ENCODE measurements around the gene TP53. TPM values are rescaled to one million over a fixed set of nuclear protein-coding genes. Genes with fewer than 3 reads are reported as not detected.

The TP53 gene
- total and polyA plus RNA-seq, 2 donors (not counting 1 experiment from before 2014, with no cell fraction given), result 23.0 to 35.5 TPM

DNA sequence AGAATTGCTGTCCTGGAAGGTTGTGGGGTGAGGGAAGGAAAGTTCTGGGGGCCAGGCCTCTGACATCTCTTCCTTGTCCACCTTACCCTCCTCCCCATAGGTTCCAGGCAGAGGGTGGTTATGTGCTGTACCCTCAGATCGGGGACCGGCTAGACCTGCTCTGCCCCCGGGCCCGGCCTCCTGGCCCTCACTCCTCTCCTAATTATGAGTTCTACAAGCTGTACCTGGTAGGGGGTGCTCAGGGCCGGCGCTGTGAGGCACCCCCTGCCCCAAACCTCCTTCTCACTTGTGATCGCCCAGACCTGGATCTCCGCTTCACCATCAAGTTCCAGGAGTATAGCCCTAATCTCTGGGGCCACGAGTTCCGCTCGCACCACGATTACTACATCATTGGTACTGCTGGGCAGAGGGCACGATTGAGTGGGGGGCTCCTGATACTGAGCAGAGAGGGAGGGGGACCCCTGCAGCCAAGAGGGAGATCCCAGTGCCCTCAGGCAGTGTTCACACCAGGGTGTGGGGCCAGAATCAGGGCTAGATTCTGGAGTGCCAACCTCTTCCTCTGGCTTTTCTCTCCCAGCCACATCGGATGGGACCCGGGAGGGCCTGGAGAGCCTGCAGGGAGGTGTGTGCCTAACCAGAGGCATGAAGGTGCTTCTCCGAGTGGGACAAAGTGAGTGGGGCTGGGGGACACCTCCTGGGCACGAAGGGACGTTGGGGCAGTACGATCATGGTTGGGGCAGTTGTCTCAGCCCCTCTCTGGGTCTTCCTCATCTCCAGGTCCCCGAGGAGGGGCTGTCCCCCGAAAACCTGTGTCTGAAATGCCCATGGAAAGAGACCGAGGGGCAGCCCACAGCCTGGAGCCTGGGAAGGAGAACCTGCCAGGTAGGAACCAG is 20.8 kb upstream of the TP53 start:
- peaks cover 4% of the 10 kb centered on the region for H3K4me1 ChIP-seq (ENCODE audit: control insufficient read depth, extremely low read depth, insufficient read depth, low read length)
- H3K9me3 ChIP-seq (ENCODE audit: control insufficient read depth, insufficient read depth, low read depth, low read length), result no peaks in the 10 kb centered on the region
- H3K9ac ChIP-seq (ENCODE audit: insufficient read depth, low read length), result no peak overlapping the region
- DNase-seq (ENCODE audit: low read depth in 2 of 2), result no peak
- H2AFZ ChIP-seq (ENCODE audit: low read length), result no peak overlapping the region
- H3K27ac ChIP-seq (ENCODE audit: insufficient read depth, low read length), result no peak overlapping the region
- TF ChIP-seq, protein P1, sequence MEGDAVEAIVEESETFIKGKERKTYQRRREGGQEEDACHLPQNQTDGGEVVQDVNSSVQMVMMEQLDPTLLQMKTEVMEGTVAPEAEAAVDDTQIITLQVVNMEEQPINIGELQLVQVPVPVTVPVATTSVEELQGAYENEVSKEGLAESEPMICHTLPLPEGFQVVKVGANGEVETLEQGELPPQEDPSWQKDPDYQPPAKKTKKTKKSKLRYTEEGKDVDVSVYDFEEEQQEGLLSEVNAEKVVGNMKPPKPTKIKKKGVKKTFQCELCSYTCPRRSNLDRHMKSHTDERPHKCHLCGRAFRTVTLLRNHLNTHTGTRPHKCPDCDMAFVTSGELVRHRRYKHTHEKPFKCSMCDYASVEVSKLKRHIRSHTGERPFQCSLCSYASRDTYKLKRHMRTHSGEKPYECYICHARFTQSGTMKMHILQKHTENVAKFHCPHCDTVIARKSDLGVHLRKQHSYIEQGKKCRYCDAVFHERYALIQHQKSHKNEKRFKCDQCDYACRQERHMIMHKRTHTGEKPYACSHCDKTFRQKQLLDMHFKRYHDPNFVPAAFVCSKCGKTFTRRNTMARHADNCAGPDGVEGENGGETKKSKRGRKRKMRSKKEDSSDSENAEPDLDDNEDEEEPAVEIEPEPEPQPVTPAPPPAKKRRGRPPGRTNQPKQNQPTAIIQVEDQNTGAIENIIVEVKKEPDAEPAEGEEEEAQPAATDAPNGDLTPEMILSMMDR (conservative IDR thresholded peaks at IDR 0.05 in 1 of 2, IDR thresholded peaks at IDR 0.05 in 1 of 2; ENCODE audit: low read depth in 1 of 2, low read length in 2 of 2), result no peak
- TF ChIP-seq EZH2 (IDR thresholded peaks at IDR 0.05; ENCODE audit: low read length, missing control alignments), result no peak
- H3K27me3 ChIP-seq (ENCODE audit: control insufficient read depth, insufficient read depth, low read length), result peaks cover 38% of the 10 kb centered on the region
- H3K4me3 ChIP-seq (replicated peaks in 1 of 4; ENCODE audit: control extremely low read depth in 1 of 4, insufficient read depth in 1 of 4, low read depth in 3 of 4, low read length in 4 of 4), result no peak overlapping the region
- H3K79me2 ChIP-seq (ENCODE audit: control insufficient read depth, insufficient read depth, low read length), result no peaks in the 10 kb centered on the region
- no peak overlapping the region for H3K4me2 ChIP-seq (ENCODE audit: extremely low read depth, insufficient read depth, low read length)
- no peaks in the 10 kb centered on the region for H3K36me3 ChIP-seq (ENCODE audit: control insufficient read depth, insufficient read depth, low read length)
- H4K20me1 ChIP-seq (ENCODE audit: control insufficient read depth, extremely low read depth, insufficient read depth, low read length), result no peaks in the 10 kb centered on the region

DNA sequence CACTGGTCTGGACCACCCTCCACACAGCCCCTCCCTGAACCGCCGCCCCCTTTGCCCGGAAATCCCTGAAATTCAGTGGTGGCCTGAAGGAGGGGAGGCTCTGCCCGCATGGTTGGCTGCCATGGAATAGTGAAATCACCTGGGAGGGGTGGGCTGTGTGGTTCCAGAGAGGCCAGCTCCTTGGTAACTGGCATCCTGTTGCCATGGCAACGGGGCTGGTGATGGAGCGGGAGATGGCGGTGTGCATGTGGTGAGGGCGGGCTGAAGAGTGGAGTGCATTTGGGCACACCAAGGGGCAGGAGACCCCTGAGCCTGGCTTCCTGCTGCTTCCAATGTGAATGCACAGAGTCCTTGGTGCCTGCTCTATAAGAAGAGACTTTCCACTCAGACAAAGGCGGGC is 20.2 kb upstream of the TP53 start:
- no peak for TF ChIP-seq EZH2 (IDR thresholded peaks at IDR 0.05; ENCODE audit: low read length, missing control alignments)
- TF ChIP-seq, protein P1 (conservative IDR thresholded peaks at IDR 0.05 in 1 of 2, IDR thresholded peaks at IDR 0.05 in 1 of 2; ENCODE audit: low read depth in 1 of 2, low read length in 2 of 2), result no peak

DNA sequence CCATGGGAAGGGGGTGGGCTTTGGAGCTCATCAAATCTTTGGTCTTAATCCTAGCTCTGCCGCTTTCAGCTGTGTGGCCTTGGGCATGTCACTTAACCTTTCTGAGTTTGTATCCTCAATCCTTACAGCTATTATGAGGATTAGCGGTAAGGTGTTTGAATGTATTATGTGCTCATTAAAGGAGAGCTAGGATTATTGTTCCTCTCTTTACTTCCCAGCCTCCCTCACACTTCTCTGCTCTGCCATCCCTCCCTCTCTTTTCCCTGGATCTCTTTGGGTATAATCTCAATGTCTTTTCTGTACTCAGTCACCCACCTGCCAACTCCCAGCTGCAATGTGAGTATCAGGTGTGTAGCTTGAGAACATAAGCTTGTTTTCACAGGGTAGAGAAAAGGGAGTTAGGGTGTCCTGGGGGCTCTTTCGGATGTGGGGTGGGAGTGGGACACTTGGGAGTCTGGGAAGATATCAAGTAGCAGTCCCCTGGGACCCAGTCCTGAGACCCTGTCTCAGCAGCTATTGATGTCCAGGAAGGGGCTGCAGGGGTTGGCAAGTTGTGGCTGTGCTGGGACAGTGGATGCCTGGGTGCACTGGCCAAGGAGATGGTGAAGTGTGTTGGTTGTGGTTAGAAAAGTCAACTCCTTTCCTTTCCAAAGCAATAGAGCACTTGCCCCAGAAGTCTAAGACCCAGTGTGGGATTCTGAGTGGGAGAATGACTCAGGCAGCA is 19.5 kb upstream of the TP53 start:
- H3K4me1 ChIP-seq (ENCODE audit: control insufficient read depth, extremely low read depth, insufficient read depth, low read length), result peaks cover 4% of the 10 kb centered on the region
- TF ChIP-seq, protein P1 (conservative IDR thresholded peaks at IDR 0.05 in 1 of 2, IDR thresholded peaks at IDR 0.05 in 1 of 2; ENCODE audit: low read depth in 1 of 2, low read length in 2 of 2), result no peak
- no peak for TF ChIP-seq EZH2 (IDR thresholded peaks at IDR 0.05; ENCODE audit: low read length, missing control alignments)
- DNase-seq (ENCODE audit: low read depth in 2 of 2), result no peak
- no peaks in the 10 kb centered on the region for H3K9me3 ChIP-seq (ENCODE audit: control insufficient read depth, insufficient read depth, low read depth, low read length)
- no peaks in the 10 kb centered on the region for H3K36me3 ChIP-seq (ENCODE audit: control insufficient read depth, insufficient read depth, low read length)
- H3K9ac ChIP-seq (ENCODE audit: insufficient read depth, low read length), result no peak overlapping the region
- no peak overlapping the region for H2AFZ ChIP-seq (ENCODE audit: low read length)
- H3K79me2 ChIP-seq (ENCODE audit: control insufficient read depth, insufficient read depth, low read length), result no peaks in the 10 kb centered on the region
- H3K4me3 ChIP-seq (replicated peaks in 1 of 4; ENCODE audit: control extremely low read depth in 1 of 4, insufficient read depth in 1 of 4, low read depth in 3 of 4, low read length in 4 of 4), result no peak overlapping the region
- no peaks in the 10 kb centered on the region for H4K20me1 ChIP-seq (ENCODE audit: control insufficient read depth, extremely low read depth, insufficient read depth, low read length)
- H3K4me2 ChIP-seq (ENCODE audit: extremely low read depth, insufficient read depth, low read length), result no peak overlapping the region
- peaks cover 29% of the 10 kb centered on the region for H3K27me3 ChIP-seq (ENCODE audit: control insufficient read depth, insufficient read depth, low read length)
- H3K27ac ChIP-seq (ENCODE audit: insufficient read depth, low read length), result no peak overlapping the region

More for the DNA sequence above, 20.2 kb upstream of the TP53 start:
- H3K4me3 ChIP-seq (replicated peaks in 1 of 4; ENCODE audit: control extremely low read depth in 1 of 4, insufficient read depth in 1 of 4, low read depth in 3 of 4, low read length in 4 of 4), result no peak overlapping the region
- H3K9me3 ChIP-seq (ENCODE audit: control insufficient read depth, insufficient read depth, low read depth, low read length), result no peaks in the 10 kb centered on the region
- no peak overlapping the region for H2AFZ ChIP-seq (ENCODE audit: low read length)
- peaks cover 35% of the 10 kb centered on the region for H3K27me3 ChIP-seq (ENCODE audit: control insufficient read depth, insufficient read depth, low read length)
- no peaks in the 10 kb centered on the region for H3K79me2 ChIP-seq (ENCODE audit: control insufficient read depth, insufficient read depth, low read length)
- H3K4me2 ChIP-seq (ENCODE audit: extremely low read depth, insufficient read depth, low read length), result no peak overlapping the region
- DNase-seq (ENCODE audit: low read depth in 2 of 2), result no peak
- no peaks in the 10 kb centered on the region for H3K36me3 ChIP-seq (ENCODE audit: control insufficient read depth, insufficient read depth, low read length)
- no peak overlapping the region for H3K9ac ChIP-seq (ENCODE audit: insufficient read depth, low read length)
- H3K27ac ChIP-seq (ENCODE audit: insufficient read depth, low read length), result no peak overlapping the region
- H3K4me1 ChIP-seq (ENCODE audit: control insufficient read depth, extremely low read depth, insufficient read depth, low read length), result peaks cover 4% of the 10 kb centered on the region
- H4K20me1 ChIP-seq (ENCODE audit: control insufficient read depth, extremely low read depth, insufficient read depth, low read length), result no peaks in the 10 kb centered on the region
